KMS-11 (cell line): ENCODE measurements around the gene OR6X1.

Source experiments
- H2AFZ ChIP-seq: fragments of 200-600 bp; sonication (generic); 2 replicates; pipeline ENCODE4 v1.6.1; 2016; ENCODE audit warnings: antibody characterized with exemption, mixed run types, low read depth
- H3K27ac ChIP-seq: fragments of 200-600 bp; sonication (generic); 2 replicates; pipeline ENCODE4 v1.6.1; 2016; ENCODE audit warnings: mild to moderate bottlenecking, mixed run types
- H3K27me3 ChIP-seq: fragments of 200-600 bp; sonication (generic); 2 replicates; pipeline ENCODE4 v1.6.1; 2017; ENCODE audit warnings: mild to moderate bottlenecking, low read depth, mixed run types, moderate library complexity; ENCODE audit not compliant: insufficient read depth
- H3K36me3 ChIP-seq: fragments of 200-600 bp; sonication (generic); 2 replicates; pipeline ENCODE4 v1.6.1; 2017; ENCODE audit warnings: mild to moderate bottlenecking, mixed run types; ENCODE audit not compliant: insufficient read depth
- H3K4me1 ChIP-seq: fragments of 200-600 bp; sonication (generic); 2 replicates; pipeline ENCODE4 v1.6.1; 2016; ENCODE audit warnings: mild to moderate bottlenecking, low read depth, mixed run types; ENCODE audit not compliant: poor library complexity, severe bottlenecking
- H3K4me2 ChIP-seq: fragments of 200-600 bp; sonication (generic); 2 replicates; pipeline ENCODE4 v1.7.0; 2016; ENCODE audit warnings: mild to moderate bottlenecking, mixed run types
- H3K4me3 ChIP-seq: fragments of 200-600 bp; sonication (generic); IDR thresholded peaks from 2 replicates; pipeline ENCODE4 v1.6.1; 2017; ENCODE audit warnings: low read depth, low read length, mixed read lengths; ENCODE audit not compliant: insufficient read depth
- H3K79me2 ChIP-seq: fragments of 200-600 bp; sonication (generic); 2 replicates; pipeline ENCODE4 v1.6.1; 2016; ENCODE audit warnings: low read depth, mixed run types; ENCODE audit not compliant: insufficient read depth
- H3K9ac ChIP-seq: fragments of 200-600 bp; sonication (generic); 2 replicates; pipeline ENCODE4 v1.6.1; 2016; ENCODE audit warnings: mild to moderate bottlenecking, mixed run types
- H4K20me1 ChIP-seq: fragments of 200-600 bp; sonication (generic); 2 replicates; pipeline ENCODE4 v1.6.1; 2016; ENCODE audit warnings: mild to moderate bottlenecking, mixed run types; ENCODE audit not compliant: insufficient read depth
- CTCF ChIP-seq: fragments of 200-600 bp; sonication (generic); conservative IDR thresholded peaks from 2 replicates; pipeline ENCODE4 v1.6.1; 2017; ENCODE audit warnings: low read depth, mild to moderate bottlenecking, antibody characterized with exemption, low read length, moderate library complexity, mixed read lengths

OR6X1 gene

DNA sequence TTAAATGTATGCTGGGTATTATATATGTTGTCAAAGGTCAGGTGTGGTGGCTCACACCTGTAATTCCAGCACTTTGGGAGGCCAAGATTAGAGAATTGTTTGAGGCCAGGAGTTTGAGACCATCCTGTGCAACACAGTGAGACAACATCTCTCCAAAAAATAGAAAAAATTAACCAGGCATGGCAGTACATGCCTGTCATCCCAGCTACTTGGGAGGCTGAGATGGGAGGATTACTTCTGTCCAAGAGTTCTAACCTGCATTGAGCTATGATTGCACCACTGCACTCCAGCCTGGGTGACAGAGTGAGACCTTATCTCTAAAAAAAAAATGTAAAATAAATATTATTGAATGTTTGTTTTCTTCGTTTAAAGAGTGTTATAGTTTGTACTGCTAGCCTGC is 11.3 kb upstream of the OR6X1 start:
- no peak overlapping the region for H3K4me3 ChIP-seq

DNA sequence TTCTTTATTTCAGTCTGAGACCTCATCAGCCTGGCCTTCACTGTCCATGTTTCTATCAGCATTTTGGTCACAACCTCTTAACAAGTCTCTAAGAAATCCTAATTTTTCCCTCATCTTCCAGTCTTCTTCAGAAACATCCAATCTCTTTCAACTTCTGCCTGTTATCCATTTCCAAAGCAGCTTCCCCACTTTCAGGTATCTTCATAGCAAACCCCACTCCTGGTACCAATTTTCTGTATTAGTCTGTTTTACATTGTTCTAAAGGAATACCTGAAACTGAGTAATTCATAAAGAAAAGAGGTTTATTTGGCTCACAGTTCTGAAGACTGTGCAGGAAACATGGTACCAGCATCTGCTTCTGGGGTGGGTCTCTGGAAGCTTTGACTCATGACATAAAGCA is 8.1 kb upstream of the OR6X1 start:
- H2AFZ ChIP-seq = no peak overlapping the region
- H3K4me1 ChIP-seq = no peaks in the 10 kb centered on the region
- no peaks in the 10 kb centered on the region for H3K27me3 ChIP-seq
- no peak overlapping the region for H3K4me2 ChIP-seq
- H4K20me1 ChIP-seq = no peaks in the 10 kb centered on the region
- no peak for TF ChIP-seq CTCF
- H3K4me3 ChIP-seq = no peak overlapping the region
- no peak overlapping the region for H3K9ac ChIP-seq
- no peaks in the 10 kb centered on the region for H3K36me3 ChIP-seq
- H3K79me2 ChIP-seq = no peaks in the 10 kb centered on the region
- H3K27ac ChIP-seq = no peak overlapping the region

More for the DNA sequence above, 11.3 kb upstream of the OR6X1 start:
- no peaks in the 10 kb centered on the region for H3K79me2 ChIP-seq
- H3K36me3 ChIP-seq = no peaks in the 10 kb centered on the region
- H3K9ac ChIP-seq = no peak overlapping the region
- H4K20me1 ChIP-seq = no peaks in the 10 kb centered on the region
- no peak overlapping the region for H3K27ac ChIP-seq
- H3K4me2 ChIP-seq = no peak overlapping the region
- H2AFZ ChIP-seq = no peak overlapping the region
- TF ChIP-seq CTCF = no peak
- no peaks in the 10 kb centered on the region for H3K27me3 ChIP-seq
- no peaks in the 10 kb centered on the region for H3K4me1 ChIP-seq

DNA sequence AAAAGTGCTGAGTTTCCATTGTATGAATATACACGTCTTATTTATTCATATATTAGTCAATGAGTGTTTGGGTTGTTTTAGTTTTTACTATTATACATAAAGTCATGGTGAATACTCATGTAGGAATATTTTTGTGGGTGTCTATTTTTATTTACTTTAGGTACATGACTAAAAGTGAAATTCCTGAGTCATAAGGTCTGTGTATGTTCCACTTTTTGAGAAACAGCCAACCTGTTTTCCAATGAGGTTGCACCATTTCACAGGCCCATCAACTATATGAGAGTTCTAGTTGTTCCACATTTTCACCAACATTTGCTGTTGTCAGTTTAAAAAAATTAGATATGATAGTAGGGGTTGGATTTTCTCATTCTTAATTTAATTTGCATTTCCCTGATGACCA is 6.6 kb upstream of the OR6X1 start:
- Histone ChIP-seq H3K36me3 (no peaks in the 10 kb centered on the region), H4K20me1 (no peaks in the 10 kb centered on the region), H3K27me3 (no peaks in the 10 kb centered on the region), H3K4me3 (no peak overlapping the region), H2AFZ (no peak overlapping the region), H3K27ac (no peak overlapping the region), H3K4me2 (no peak overlapping the region), H3K79me2 (no peaks in the 10 kb centered on the region), H3K4me1 (no peaks in the 10 kb centered on the region), H3K9ac (no peak overlapping the region)
- no peak for TF ChIP-seq CTCF

DNA sequence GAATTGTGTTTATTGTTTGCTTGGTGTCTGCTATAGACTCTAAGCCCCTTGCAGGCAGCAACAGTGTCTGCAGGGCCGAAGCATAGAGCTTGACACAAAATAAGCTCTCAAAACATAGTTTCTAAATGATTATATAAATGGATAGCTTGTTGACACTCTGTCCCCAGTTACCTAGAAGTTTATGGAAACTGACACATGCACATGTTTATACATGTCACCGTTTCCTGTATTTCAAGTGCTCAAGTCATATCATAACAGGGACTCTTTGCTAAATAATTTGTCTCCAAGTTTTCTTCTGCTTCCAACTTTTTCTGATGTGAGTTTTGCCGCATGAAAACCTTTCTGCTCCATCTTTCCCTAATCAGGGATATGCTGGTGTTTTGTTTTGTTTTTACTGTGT is 3.7 kb upstream of the OR6X1 start:
- Histone ChIP-seq H3K4me1 (no peaks in the 10 kb centered on the region), H3K9ac (no peak overlapping the region), H4K20me1 (no peaks in the 10 kb centered on the region), H3K27ac (no peak overlapping the region), H3K36me3 (no peaks in the 10 kb centered on the region), H3K4me2 (no peak overlapping the region), H3K79me2 (no peaks in the 10 kb centered on the region), H3K4me3 (no peak overlapping the region), H2AFZ (no peak overlapping the region), H3K27me3 (no peaks in the 10 kb centered on the region)
- TF ChIP-seq CTCF = no peak

DNA sequence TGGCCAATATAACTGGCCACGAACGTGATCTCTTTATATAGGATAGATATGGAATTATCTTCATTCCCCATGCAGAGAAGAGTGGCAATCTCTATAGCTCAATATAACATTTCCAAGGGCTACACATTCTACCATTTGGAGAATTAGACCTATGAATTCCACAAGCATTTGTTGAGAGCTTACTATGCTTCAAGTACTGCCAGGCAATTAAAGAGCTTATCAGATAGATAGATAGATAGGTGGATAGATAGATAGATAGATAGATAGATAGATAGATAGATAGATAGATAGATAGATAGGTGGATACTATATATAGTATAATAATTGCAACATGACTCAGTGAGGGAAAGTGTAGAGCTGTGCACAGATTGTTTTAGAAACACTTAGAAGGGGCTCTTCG is 1.5 kb upstream of the OR6X1 start:
- Histone ChIP-seq H3K79me2 (no peaks in the 10 kb centered on the region), H3K4me2 (no peak overlapping the region), H3K4me1 (no peaks in the 10 kb centered on the region), H3K27me3 (no peaks in the 10 kb centered on the region), H4K20me1 (no peaks in the 10 kb centered on the region), H3K4me3 (no peak overlapping the region), H2AFZ (no peak overlapping the region), H3K27ac (no peak overlapping the region), H3K9ac (no peak overlapping the region), H3K36me3 (no peaks in the 10 kb centered on the region)
- no peak for TF ChIP-seq CTCF
